Rectal smooth muscle tissue (tissue), 1 donor: ENCODE data around the gene NFATC4.
"Not testable (repeated sequence)": the region's sequence is repeated elsewhere in the genome, so short reads cannot be mapped to it uniquely, and the experiment has no call there.

ENCODE experiments used
- H3K27ac ChIP-seq: one replicate; pipeline ENCODE4 v1.7.0; 2013; ENCODE audit warnings: low read depth, low read length, inconsistent platforms
- H3K27me3 ChIP-seq: one replicate; pipeline ENCODE4 v1.7.0; 2013; ENCODE audit warnings: low read length; ENCODE audit not compliant: control insufficient read depth, insufficient read depth
- H3K36me3 ChIP-seq: one replicate; pipeline ENCODE4 v1.7.0; 2013; ENCODE audit warnings: low read length; ENCODE audit not compliant: control insufficient read depth, insufficient read depth
- H3K4me1 ChIP-seq: one replicate; pipeline ENCODE4 v1.7.0; 2013; ENCODE audit warnings: low read length; ENCODE audit not compliant: control insufficient read depth, insufficient read depth
- H3K4me3 ChIP-seq: one replicate; pipeline ENCODE4 v1.7.0; 2013; ENCODE audit warnings: low read length
- H3K9ac ChIP-seq: one replicate; pipeline ENCODE4 v1.7.0; 2013; ENCODE audit warnings: low read length

The NFATC4 gene

GRCh38 chr14:24363401-24363800 is 4.6 kb upstream of the NFATC4 start:
- Histone ChIP-seq H3K36me3 (no peaks in the 10 kb centered on the region), H3K4me1 (peaks cover 14% of the 10 kb centered on the region), H3K27me3 (no peaks in the 10 kb centered on the region), H3K4me3 (no peak overlapping the region), H3K27ac (no peak overlapping the region), H3K9ac (no peak overlapping the region)

- no peak overlapping the region for H3K4me3 ChIP-seq
- H3K36me3 ChIP-seq: no peaks in the 10 kb centered on the region
- H3K4me1 ChIP-seq: peaks cover 14% of the 10 kb centered on the region
- no peaks in the 10 kb centered on the region for H3K27me3 ChIP-seq
- no peak overlapping the region for H3K9ac ChIP-seq
- peak overlapping the region; percentile 99 for H3K27ac ChIP-seq
Measured at GRCh38 chr14:24364841-24365240, 3.1 kb upstream of the NFATC4 start.

- Histone ChIP-seq H3K27ac (peak overlapping the region; percentile 99), H3K36me3 (no peaks in the 10 kb centered on the region), H3K4me3 (peak overlapping the region; percentile 78), H3K9ac (peak overlapping the region; percentile 74), H3K27me3 (no peaks in the 10 kb centered on the region), H3K4me1 (peaks cover 14% of the 10 kb centered on the region)
Measured at GRCh38 chr14:24365600-24366412, 2.2 kb upstream of the NFATC4 start.

GRCh38 chr14:24366413-24366720 is 1.6 kb upstream of the NFATC4 start:
- H3K36me3 ChIP-seq: no peaks in the 10 kb centered on the region
- H3K27ac ChIP-seq: peak overlapping the region; percentile 99
- no peaks in the 10 kb centered on the region for H3K27me3 ChIP-seq
- H3K4me3 ChIP-seq: peak overlapping the region; percentile 78
- H3K9ac ChIP-seq: peak overlapping the region; percentile 74
- peaks cover 14% of the 10 kb centered on the region for H3K4me1 ChIP-seq

GRCh38 chr14:24366721-24367513 is 1.1 kb upstream of the NFATC4 start:
- no peaks in the 10 kb centered on the region for H3K36me3 ChIP-seq
- H3K9ac ChIP-seq: peak overlapping the region; percentile 45
- H3K27me3 ChIP-seq: no peaks in the 10 kb centered on the region
- H3K4me1 ChIP-seq: peaks cover 14% of the 10 kb centered on the region
- H3K27ac ChIP-seq: peak overlapping the region; percentile 99
- peak overlapping the region; percentile 78 for H3K4me3 ChIP-seq

GRCh38 chr14:24368212-24368561 is 203 bp downstream of the NFATC4 start:
- no peaks in the 10 kb centered on the region for H3K27me3 ChIP-seq
- H3K4me3 ChIP-seq: peak overlapping the region; percentile 75
- H3K9ac ChIP-seq: peak overlapping the region; percentile 68
- peaks cover 14% of the 10 kb centered on the region for H3K4me1 ChIP-seq
- peak overlapping the region; percentile 99 for H3K27ac ChIP-seq
- no peaks in the 10 kb centered on the region for H3K36me3 ChIP-seq

GRCh38 chr14:24368562-24369252 is 723 bp downstream of the NFATC4 start:
- H3K27ac ChIP-seq: peak overlapping the region; percentile 99
- H3K36me3 ChIP-seq: no peaks in the 10 kb centered on the region
- no peaks in the 10 kb centered on the region for H3K27me3 ChIP-seq
- peaks cover 14% of the 10 kb centered on the region for H3K4me1 ChIP-seq
- H3K9ac ChIP-seq: peak overlapping the region; percentile 68
- H3K4me3 ChIP-seq: peak overlapping the region; percentile 75

- H3K36me3 ChIP-seq: no peaks in the 10 kb centered on the region
- H3K4me1 ChIP-seq: peaks cover 14% of the 10 kb centered on the region
- no peaks in the 10 kb centered on the region for H3K27me3 ChIP-seq
- peak overlapping the region; percentile 99 for H3K27ac ChIP-seq
- H3K9ac ChIP-seq: no peak overlapping the region
- peak overlapping the region; percentile 75 for H3K4me3 ChIP-seq
Measured at GRCh38 chr14:24369463-24369862, 1.5 kb downstream of the NFATC4 start.

- no peaks in the 10 kb centered on the region for H3K36me3 ChIP-seq
- H3K4me1 ChIP-seq: peaks cover 14% of the 10 kb centered on the region
- no peak overlapping the region for H3K9ac ChIP-seq
- no peak overlapping the region for H3K27ac ChIP-seq
- no peaks in the 10 kb centered on the region for H3K27me3 ChIP-seq
- H3K4me3 ChIP-seq: no peak overlapping the region
Measured at GRCh38 chr14:24369907-24370687, 2.1 kb downstream of the NFATC4 start.

- peaks cover 9% of the 10 kb centered on the region for H3K4me1 ChIP-seq
- no peaks in the 10 kb centered on the region for H3K36me3 ChIP-seq
- no peak overlapping the region for H3K27ac ChIP-seq
- H3K27me3 ChIP-seq: no peaks in the 10 kb centered on the region
- no peak overlapping the region for H3K9ac ChIP-seq
- H3K4me3 ChIP-seq: no peak overlapping the region
Measured at GRCh38 chr14:24370748-24371147, 2.8 kb downstream of the NFATC4 start.

GRCh38 chr14:24371605-24372004 is 3.6 kb downstream of the NFATC4 start:
- not testable (repeated sequence) for H3K27me3 ChIP-seq, H3K27ac ChIP-seq, H3K4me1 ChIP-seq, H3K36me3 ChIP-seq, H3K4me3 ChIP-seq, H3K9ac ChIP-seq
